ENCODE data around the gene DDI2. TPM values are rescaled to one million over a fixed set of nuclear protein-coding genes. Genes with fewer than 3 reads are reported as not detected.

Gene DDI2
- total RNA-seq, 4 donors from 2014 or later, result 26.2 to 115 (median 43.7) TPM

- peaks cover 11 to 19% of the 10 kb centered on the region in 2 donors for H3K4me1 ChIP-seq
- H3K27ac ChIP-seq, result no peak overlapping the region
- DNase-seq, result no peak
- no peaks in the 10 kb centered on the region for H3K36me3 ChIP-seq
- H3K4me3 ChIP-seq, result no peak overlapping the region
- H3K9me3 ChIP-seq, result no peaks in the 10 kb centered on the region
- no peaks in the 10 kb centered on the region for H3K27me3 ChIP-seq
- TF ChIP-seq POLR2A (IDR thresholded peaks at IDR 0.05) (no peak), CTCF (IDR thresholded peaks at IDR 0.05) (no peak)
- intact Hi-C loops (cut with DNase I; ENCODE audit: low total_unique reads), result no loop called here
Measured at GRCh38 chr1:15708486-15709137, 91.4 kb downstream of the DDI2 start.

- Histone ChIP-seq H3K27ac (no peak overlapping the region), H3K36me3 (no peaks in the 10 kb centered on the region), H3K9me3 (no peaks in the 10 kb centered on the region), H3K4me3 (no peak overlapping the region), H3K4me1 (peaks cover 8 to 19% of the 10 kb centered on the region in 2 donors), H3K27me3 (no peaks in the 10 kb centered on the region)
- TF ChIP-seq POLR2A (IDR thresholded peaks at IDR 0.05) (no peak), CTCF (IDR thresholded peaks at IDR 0.05) (no peak)
- DNase-seq, result no peak
- intact Hi-C loops (cut with DNase I; ENCODE audit: low total_unique reads), result no loop called here
Measured at GRCh38 chr1:15709226-15709625, 92.0 kb downstream of the DDI2 start.

- no peak for DNase-seq
- H3K27ac ChIP-seq, result no peak overlapping the region
- TF ChIP-seq CTCF (IDR thresholded peaks at IDR 0.05) (no peak), POLR2A (IDR thresholded peaks at IDR 0.05) (no peak)
- no peaks in the 10 kb centered on the region for H3K36me3 ChIP-seq
- H3K4me3 ChIP-seq, result no peak overlapping the region
- intact Hi-C loops (cut with DNase I; ENCODE audit: low total_unique reads), result no loop called here
- no peaks in the 10 kb centered on the region for H3K9me3 ChIP-seq
- peaks cover 0 to 9% of the 10 kb centered on the region in 2 donors for H3K4me1 ChIP-seq
- H3K27me3 ChIP-seq, result no peaks in the 10 kb centered on the region
Measured at GRCh38 chr1:15712168-15712567, 94.9 kb downstream of the DDI2 start.

GRCh38 chr1:15714406-15715136 lies 97.3 kb downstream of the DDI2 start:
- peaks cover 0 to 4% of the 10 kb centered on the region in 2 donors for H3K4me1 ChIP-seq
- TF ChIP-seq CTCF (IDR thresholded peaks at IDR 0.05) (no peak), POLR2A (IDR thresholded peaks at IDR 0.05) (no peak)
- intact Hi-C loops (cut with DNase I; ENCODE audit: low total_unique reads), result no loop called here
- H3K4me3 ChIP-seq, result no peak overlapping the region
- H3K36me3 ChIP-seq, result no peaks in the 10 kb centered on the region
- peak overlapping the region; percentile 7 to 70 for H3K27ac ChIP-seq
- DNase-seq, result peak in 1 of 2 donors; percentile 42
- H3K27me3 ChIP-seq, result no peaks in the 10 kb centered on the region
- no peaks in the 10 kb centered on the region for H3K9me3 ChIP-seq

- Histone ChIP-seq H3K4me3 (no peak overlapping the region), H3K4me1 (peaks cover 0 to 4% of the 10 kb centered on the region in 2 donors), H3K27me3 (no peaks in the 10 kb centered on the region), H3K9me3 (no peaks in the 10 kb centered on the region), H3K36me3 (no peaks in the 10 kb centered on the region), H3K27ac (peak overlapping the region in 1 of 2 donors; percentile 26)
- TF ChIP-seq CTCF (IDR thresholded peaks at IDR 0.05) (no peak), POLR2A (IDR thresholded peaks at IDR 0.05) (no peak)
- intact Hi-C loops (cut with DNase I; ENCODE audit: low total_unique reads), result no loop called here
- no peak for DNase-seq
Measured at GRCh38 chr1:15717418-15718125, 100.3 kb downstream of the DDI2 start.

Data from uterus (tissue), 4 donors.